HUES48 (cell line): ENCODE results near the gene PREP.

Experiments used
- H3K27ac ChIP-seq: one replicate; pipeline ENCODE4 v1.7.0; 2013; ENCODE audit warnings: low read depth, low read length, inconsistent platforms
- H3K27me3 ChIP-seq: 2 replicates; pipeline ENCODE4 v1.6.1; 2013; ENCODE audit warnings: mild to moderate bottlenecking, low read length; ENCODE audit not compliant: control insufficient read depth, insufficient read depth
- H3K36me3 ChIP-seq: 2 replicates; pipeline ENCODE4 v1.6.1; 2013; ENCODE audit warnings: low read length; ENCODE audit not compliant: control insufficient read depth, insufficient read depth
- H3K4me1 ChIP-seq: 2 replicates; pipeline ENCODE4 v1.6.1; 2013; ENCODE audit warnings: mild to moderate bottlenecking, low read length; ENCODE audit not compliant: control insufficient read depth, insufficient read depth
- H3K4me3 ChIP-seq: 2 replicates; pipeline ENCODE4 v1.5.1; 2013; ENCODE audit warnings: mild to moderate bottlenecking, low read depth, low read length
- H3K9ac ChIP-seq: 2 replicates; pipeline ENCODE4 v1.6.1; 2013; ENCODE audit warnings: mild to moderate bottlenecking, low read depth, low read length, moderate library complexity
- H3K9me3 ChIP-seq: 2 replicates; pipeline ENCODE4 v1.6.1; 2013; ENCODE audit warnings: low read length; ENCODE audit not compliant: control insufficient read depth, insufficient read depth

The PREP gene

GRCh38 chr6:105322499-105323225 lies 80.2 kb downstream of the PREP start:
- no peak overlapping the region for H3K27ac ChIP-seq
- no peaks in the 10 kb centered on the region for H3K4me1 ChIP-seq
- peaks cover 57% of the 10 kb centered on the region for H3K36me3 ChIP-seq

GRCh38 chr6:105321728-105322127 lies 81.2 kb downstream of the PREP start:
- H3K4me3 ChIP-seq = no peak overlapping the region
- H3K9me3 ChIP-seq = no peaks in the 10 kb centered on the region
- no peak overlapping the region for H3K9ac ChIP-seq
- H3K27ac ChIP-seq = no peak overlapping the region
- H3K36me3 ChIP-seq = peaks cover 55% of the 10 kb centered on the region
- no peaks in the 10 kb centered on the region for H3K4me1 ChIP-seq
- no peaks in the 10 kb centered on the region for H3K27me3 ChIP-seq

More at GRCh38 chr6:105322499-105323225, 80.2 kb downstream of the PREP start:
- Histone ChIP-seq H3K27me3 (no peaks in the 10 kb centered on the region), H3K9ac (no peak overlapping the region), H3K4me3 (no peak overlapping the region), H3K9me3 (no peaks in the 10 kb centered on the region)

GRCh38 chr6:105321207-105321606 lies 81.7 kb downstream of the PREP start:
- no peak overlapping the region for H3K9ac ChIP-seq
- no peaks in the 10 kb centered on the region for H3K9me3 ChIP-seq
- H3K27ac ChIP-seq = no peak overlapping the region
- no peak overlapping the region for H3K4me3 ChIP-seq
- no peaks in the 10 kb centered on the region for H3K27me3 ChIP-seq
- peaks cover 51% of the 10 kb centered on the region for H3K36me3 ChIP-seq
- no peaks in the 10 kb centered on the region for H3K4me1 ChIP-seq

DNA sequence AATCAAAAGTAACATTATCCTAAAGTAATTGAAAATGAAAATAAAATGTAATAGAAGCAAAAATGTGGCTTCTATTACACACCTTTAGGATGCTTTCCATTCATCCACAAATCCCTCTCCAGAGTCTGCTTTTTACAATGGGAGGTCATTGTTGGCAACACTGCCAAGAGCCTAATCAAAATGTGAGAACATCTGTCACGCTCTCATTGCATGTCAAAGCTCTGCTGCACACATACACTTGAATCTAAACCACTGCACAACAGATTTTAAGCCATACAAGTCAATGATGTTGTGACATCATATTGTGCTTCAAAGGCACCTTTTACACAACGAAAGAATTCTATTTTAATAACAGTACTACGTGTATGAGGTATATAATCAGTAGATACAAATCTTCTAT lies 82.1 kb downstream of the PREP start:
- no peaks in the 10 kb centered on the region for H3K9me3 ChIP-seq
- no peaks in the 10 kb centered on the region for H3K27me3 ChIP-seq
- no peak overlapping the region for H3K27ac ChIP-seq
- peaks cover 47% of the 10 kb centered on the region for H3K36me3 ChIP-seq
- H3K4me3 ChIP-seq = no peak overlapping the region
- H3K9ac ChIP-seq = no peak overlapping the region
- H3K4me1 ChIP-seq = no peaks in the 10 kb centered on the region

- Histone ChIP-seq H3K4me1 (no peaks in the 10 kb centered on the region), H3K9ac (no peak overlapping the region), H3K27me3 (no peaks in the 10 kb centered on the region), H3K9me3 (no peaks in the 10 kb centered on the region), H3K4me3 (no peak overlapping the region), H3K36me3 (peaks cover 42% of the 10 kb centered on the region), H3K27ac (no peak overlapping the region)
These were observed 82.6 kb downstream of the PREP start for GRCh38 chr6:105320271-105320670.

DNA sequence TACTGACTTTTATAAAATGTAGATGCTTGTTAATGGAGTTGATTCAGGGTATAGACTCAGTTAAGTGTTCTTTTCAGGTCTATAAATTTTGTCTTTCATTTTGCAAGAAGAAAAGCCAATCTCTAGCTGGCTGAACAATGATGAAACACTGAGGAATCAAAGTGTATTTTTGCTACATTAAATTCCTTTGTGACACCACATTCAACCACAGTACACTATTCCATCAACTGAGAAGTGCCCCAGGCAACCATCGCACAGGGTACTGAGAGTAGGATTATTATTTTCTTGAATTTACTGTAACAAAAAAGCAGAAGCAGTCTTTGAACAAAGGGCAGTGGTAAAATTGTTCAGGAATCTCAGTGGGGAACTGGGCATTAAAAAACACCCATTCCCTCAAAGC lies 83.6 kb downstream of the PREP start:
- Histone ChIP-seq H3K9ac (no peak overlapping the region), H3K27ac (no peak overlapping the region), H3K36me3 (peaks cover 33% of the 10 kb centered on the region), H3K4me3 (no peak overlapping the region), H3K4me1 (no peaks in the 10 kb centered on the region), H3K27me3 (no peaks in the 10 kb centered on the region), H3K9me3 (no peaks in the 10 kb centered on the region)

GRCh38 chr6:105318660-105319059 lies 84.2 kb downstream of the PREP start:
- Histone ChIP-seq H3K27me3 (no peaks in the 10 kb centered on the region), H3K9me3 (no peaks in the 10 kb centered on the region), H3K36me3 (peaks cover 27% of the 10 kb centered on the region)

DNA sequence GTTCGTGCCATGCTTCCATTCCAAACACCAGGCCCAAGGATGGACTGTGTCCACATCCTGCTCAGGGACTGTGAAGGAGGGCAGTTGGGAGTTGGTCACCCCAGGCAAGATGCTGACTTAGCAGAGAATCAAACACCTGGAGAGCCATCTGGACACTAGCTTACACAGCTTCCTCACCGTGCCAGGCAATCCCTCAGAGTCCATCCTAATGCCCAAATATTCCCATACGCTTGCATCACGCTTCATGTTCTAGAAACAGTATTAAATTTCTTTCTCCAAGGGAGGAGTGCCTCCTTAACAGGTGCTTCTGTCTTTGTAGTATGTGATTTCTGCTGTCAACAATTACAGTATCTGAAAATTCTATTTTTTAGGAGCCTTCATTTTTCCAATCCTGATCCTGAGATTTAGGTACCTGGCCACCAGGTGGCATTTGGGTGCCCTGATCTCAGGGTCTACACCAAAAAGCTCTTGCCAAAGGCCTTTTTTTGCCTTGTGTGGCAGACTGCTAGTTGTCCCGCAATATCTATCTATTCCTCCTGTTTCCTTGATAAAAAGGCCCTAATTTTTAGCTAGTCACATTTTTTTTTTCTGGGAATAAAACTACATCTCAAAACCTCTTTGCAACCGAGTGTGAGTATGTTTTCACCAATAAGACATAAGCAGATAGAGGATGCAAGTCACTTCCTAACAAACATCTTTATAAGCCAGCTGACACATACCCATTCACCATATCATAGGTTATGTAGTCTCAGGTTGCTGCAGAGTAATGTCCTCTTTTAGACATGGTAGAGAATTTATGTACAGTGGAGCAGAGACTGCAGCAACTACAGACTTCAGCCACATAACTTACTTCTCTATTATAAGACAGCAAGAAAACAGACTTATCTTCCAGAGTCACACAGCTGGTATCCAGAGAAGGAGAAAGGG lies 85.0 kb downstream of the PREP start:
- Histone ChIP-seq H3K9me3 (no peaks in the 10 kb centered on the region), H3K27ac (no peak overlapping the region), H3K36me3 (peaks cover 26% of the 10 kb centered on the region), H3K27me3 (no peaks in the 10 kb centered on the region), H3K4me3 (no peak overlapping the region), H3K4me1 (no peaks in the 10 kb centered on the region), H3K9ac (no peak overlapping the region)

More at GRCh38 chr6:105318660-105319059, 84.2 kb downstream of the PREP start:
- no peak overlapping the region for H3K27ac ChIP-seq
- H3K4me1 ChIP-seq = no peaks in the 10 kb centered on the region
- no peak overlapping the region for H3K9ac ChIP-seq
- H3K4me3 ChIP-seq = no peak overlapping the region

DNA sequence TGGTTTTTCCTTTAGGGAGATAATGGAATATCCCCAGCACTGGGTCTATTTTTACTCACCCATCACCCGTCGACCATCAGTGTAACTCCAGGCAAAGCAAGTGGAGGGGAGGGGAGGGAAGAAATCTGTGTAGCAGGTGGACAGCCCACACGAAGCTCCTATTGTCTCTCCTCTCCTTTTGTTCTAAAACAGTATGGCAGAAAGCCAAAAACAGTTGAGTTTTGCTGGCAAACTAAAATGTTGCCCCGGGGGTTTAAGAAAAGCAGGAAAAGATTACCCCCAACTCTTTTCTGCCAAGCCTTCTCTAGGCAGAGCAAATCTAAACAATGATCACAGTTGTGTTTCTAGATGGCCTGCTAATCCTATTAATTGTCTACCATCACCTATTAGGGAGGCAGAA lies 89.7 kb downstream of the PREP start:
- no peak overlapping the region for H3K4me3 ChIP-seq
- H3K27ac ChIP-seq = no peak overlapping the region
- H3K27me3 ChIP-seq = no peaks in the 10 kb centered on the region
- H3K9ac ChIP-seq = no peak overlapping the region
- H3K4me1 ChIP-seq = no peaks in the 10 kb centered on the region
- peaks cover 20% of the 10 kb centered on the region; the same call in 1 of the 2 replicates for H3K36me3 ChIP-seq
- no peaks in the 10 kb centered on the region for H3K9me3 ChIP-seq

GRCh38 chr6:105310947-105311346 lies 91.9 kb downstream of the PREP start:
- Histone ChIP-seq H3K9me3 (no peaks in the 10 kb centered on the region), H3K9ac (no peak overlapping the region), H3K27me3 (no peaks in the 10 kb centered on the region), H3K36me3 (peaks cover 15% of the 10 kb centered on the region; the same call in 1 of the 2 replicates), H3K27ac (no peak overlapping the region), H3K4me3 (no peak overlapping the region), H3K4me1 (no peaks in the 10 kb centered on the region)

GRCh38 chr6:105310371-105310770 lies 92.5 kb downstream of the PREP start:
- Histone ChIP-seq H3K27me3 (no peaks in the 10 kb centered on the region), H3K27ac (no peak overlapping the region), H3K36me3 (peaks cover 15% of the 10 kb centered on the region; the same call in 1 of the 2 replicates), H3K4me1 (peaks cover 3% of the 10 kb centered on the region; the same call in 1 of the 2 replicates), H3K9ac (no peak overlapping the region), H3K9me3 (no peaks in the 10 kb centered on the region), H3K4me3 (no peak overlapping the region)
